ENCODE measurements around the gene CROCC2.

CROCC2 gene

GRCh38 chr2:240987588-240987987 lies 81.5 kb downstream of the CROCC2 start:
- DNase-seq = no peak
- Histone ChIP-seq H3K9me3 (ENCODE audit: severe bottlenecking) (peaks cover 9% of the 10 kb centered on the region), H3K27ac (no peak overlapping the region), H3K4me3 (ENCODE audit: low read depth, low read length) (no peak overlapping the region), H3K36me3 (no peaks in the 10 kb centered on the region), H3K27me3 (ENCODE audit: insufficient read depth, low read depth, severe bottlenecking) (peaks cover 3% of the 10 kb centered on the region)
- TF ChIP-seq CTCF (IDR thresholded peaks at IDR 0.05; ENCODE audit: low read depth, low read length) = no peak

- H3K27ac ChIP-seq = no peak overlapping the region
- peaks cover under 1% of the 10 kb centered on the region for H3K27me3 ChIP-seq (ENCODE audit: insufficient read depth, low read depth, severe bottlenecking)
- H3K9me3 ChIP-seq (ENCODE audit: severe bottlenecking) = peaks cover 9% of the 10 kb centered on the region
- TF ChIP-seq CTCF (IDR thresholded peaks at IDR 0.05; ENCODE audit: low read depth, low read length) = no peak
- DNase-seq = no peak
- H3K36me3 ChIP-seq = no peaks in the 10 kb centered on the region
- H3K4me3 ChIP-seq (ENCODE audit: low read depth, low read length) = no peak overlapping the region
Observed at GRCh38 chr2:240988146-240988545, 82.0 kb downstream of the CROCC2 start.

- Histone ChIP-seq H3K9me3 (ENCODE audit: severe bottlenecking) (peaks cover 9% of the 10 kb centered on the region), H3K27me3 (ENCODE audit: insufficient read depth, low read depth, severe bottlenecking) (no peaks in the 10 kb centered on the region), H3K36me3 (no peaks in the 10 kb centered on the region), H3K27ac (no peak overlapping the region), H3K4me3 (ENCODE audit: low read depth, low read length) (no peak overlapping the region)
- no peak for DNase-seq
- TF ChIP-seq CTCF (IDR thresholded peaks at IDR 0.05; ENCODE audit: low read depth, low read length) = no peak
Observed at GRCh38 chr2:240988571-240989271, 82.6 kb downstream of the CROCC2 start.

DNA sequence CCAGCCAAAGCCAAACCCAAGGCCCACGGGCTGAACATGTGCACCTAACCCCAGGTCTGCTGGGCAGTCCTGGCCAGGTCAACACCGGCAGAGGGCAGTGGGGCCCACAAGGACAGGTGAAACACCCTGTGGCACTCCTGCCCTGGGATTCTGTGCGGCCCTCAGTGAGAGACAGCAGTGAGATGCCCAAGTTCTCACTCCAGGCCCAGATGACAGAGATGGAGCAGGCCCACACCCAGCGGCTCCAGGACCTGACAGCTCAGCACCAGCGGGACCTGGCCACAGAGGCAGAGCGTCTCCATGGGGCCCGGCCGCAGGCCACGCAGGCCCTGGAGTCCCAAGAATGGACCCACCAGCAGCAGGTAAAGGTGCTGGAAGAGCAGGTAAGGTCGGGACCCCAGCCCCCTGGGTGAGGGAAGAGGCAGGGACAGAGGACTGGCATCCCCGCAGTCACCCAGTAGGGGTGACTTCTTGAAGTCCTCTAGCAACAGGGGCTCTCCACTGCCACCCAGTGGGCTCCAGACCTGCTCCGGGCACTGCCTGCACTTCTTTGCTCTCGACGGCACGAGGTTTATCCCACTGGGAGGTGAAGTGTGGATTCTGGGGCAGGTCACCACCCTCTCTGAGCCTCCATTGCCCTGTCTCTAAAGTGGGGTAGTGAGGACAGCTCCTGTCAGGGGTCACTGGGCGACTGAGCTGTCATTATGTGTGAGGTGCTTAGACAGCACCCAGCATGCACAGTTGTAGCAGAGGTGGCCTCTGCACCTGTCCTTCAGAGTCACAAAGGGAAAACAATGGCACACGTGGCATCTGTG lies 83.5 kb downstream of the CROCC2 start:
- Histone ChIP-seq H3K27ac (no peak overlapping the region), H3K36me3 (no peaks in the 10 kb centered on the region), H3K4me3 (ENCODE audit: low read depth, low read length) (no peak overlapping the region), H3K27me3 (ENCODE audit: insufficient read depth, low read depth, severe bottlenecking) (no peaks in the 10 kb centered on the region), H3K9me3 (ENCODE audit: severe bottlenecking) (peaks cover 9% of the 10 kb centered on the region)
- DNase-seq = peak; percentile 79
- TF ChIP-seq CTCF (IDR thresholded peaks at IDR 0.05; ENCODE audit: low read depth, low read length) = peak; percentile 93

DNA sequence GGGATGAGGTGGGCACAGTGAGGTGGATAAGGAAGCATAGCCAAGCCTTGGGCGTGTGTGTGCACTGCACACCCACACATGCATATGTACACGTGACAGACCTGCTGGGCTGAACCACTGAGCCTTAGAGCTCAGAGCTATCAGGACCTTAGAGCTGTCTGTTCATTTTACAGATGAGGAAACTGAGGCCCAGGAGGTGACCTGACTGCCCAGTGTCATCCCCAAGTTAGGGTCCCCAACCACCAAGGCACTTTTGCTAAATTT lies 84.1 kb downstream of the CROCC2 start:
- no peaks in the 10 kb centered on the region for H3K36me3 ChIP-seq
- DNase-seq = no peak
- TF ChIP-seq CTCF (IDR thresholded peaks at IDR 0.05; ENCODE audit: low read depth, low read length) = no peak
- H3K9me3 ChIP-seq (ENCODE audit: severe bottlenecking) = peaks cover 9% of the 10 kb centered on the region
- no peak overlapping the region for H3K27ac ChIP-seq
- H3K27me3 ChIP-seq (ENCODE audit: insufficient read depth, low read depth, severe bottlenecking) = no peaks in the 10 kb centered on the region
- H3K4me3 ChIP-seq (ENCODE audit: low read depth, low read length) = no peak overlapping the region

All from WERI-Rb-1 (cell line).